GM12878 (cell line): ENCODE results near the gene TNFSF11. TPM values are rescaled to one million over a fixed set of nuclear protein-coding genes. Genes with fewer than 3 reads are reported as not detected.

ENCODE experiments used
- ATAC-seq: fragments of 200-7000 bp; cut with Tn5 transposase; 3 replicates; pipeline ENCODE4 v1.9.1; 2020; ENCODE audit warnings: mild to moderate bottlenecking, moderate library complexity
- BruUV-seq: library from RNA; stranded (reverse); fragments of 400-500 nt; replicated peaks from 2 replicates; lab custom pipeline; 2021; lab: Mats Ljungman, UMichigan
- CTCF ChIA-PET: fragments of 300-600 bp; sonication (Branson Sonifier 250); formaldehyde crosslinking; extraction: SDS; loops from one replicate; lab custom pipeline; 2021; ENCODE audit warnings: inconsistent platforms; lab: Yijun Ruan, JAX
- POLR2A ChIA-PET: fragments of 350-600 bp; formaldehyde crosslinking; extraction: SDS; loops from one replicate; lab custom pipeline; 2021; ENCODE audit warnings: inconsistent platforms; lab: Charles Lee
- RAD21 ChIA-PET: fragments of 300-600 bp; sonication (Branson Sonifier 250); formaldehyde crosslinking; loops from one replicate; lab custom pipeline; 2023; ENCODE audit warnings: antibody characterized with exemption; ENCODE audit not compliant: unreplicated experiment; lab: Charles Lee
- SMC1A ChIA-PET: fragments of 300-600 bp; sonication (Branson Sonifier 250); formaldehyde crosslinking; loops from one replicate; lab custom pipeline; 2023; ENCODE audit not compliant: unreplicated experiment, uncharacterized antibody; lab: Charles Lee
- DNase-seq: peaks from one replicate; pipeline ENCODE4 v3.0.0-alpha.2; 2011; ENCODE audit warnings: low read depth, low spot score
- FAIRE-seq: peaks from 3 replicates; lab custom pipeline; 2011; peaks lifted over from hg19 to GRCh38; lab: Jason Lieb, UNC
- H2AFZ ChIP-seq: 2 replicates; pipeline ENCODE4 v1.6.0; 2011; ENCODE audit warnings: low read depth, low read length, control low read depth; ENCODE audit not compliant: control insufficient read depth
- H3K27ac ChIP-seq: 2 replicates; pipeline ENCODE4 v1.5.1; 2011; ENCODE audit warnings: control low read depth; ENCODE audit not compliant: control insufficient read depth, insufficient read depth
- H3K27me3 ChIP-seq, 2 experiments: replicated peaks in 1 of 2; 2 replicates each; pipeline versions ENCODE4 v1.6.0 to v1.6.1; 2011; ENCODE audit warnings: low read length in 1 of 2; ENCODE audit not compliant: control insufficient read depth in 2 of 2, insufficient read depth in 2 of 2
- H3K36me3 ChIP-seq, 2 experiments: 2 replicates each; pipeline ENCODE4 v1.5.1; 2011; ENCODE audit warnings: low read length in 1 of 2; ENCODE audit not compliant: control insufficient read depth in 2 of 2, insufficient read depth in 2 of 2
- H3K4me1 ChIP-seq: 2 replicates; pipeline ENCODE4 v1.6.1; 2011; ENCODE audit warnings: mild to moderate bottlenecking, low read length, moderate library complexity, mixed read lengths; ENCODE audit not compliant: control insufficient read depth, insufficient read depth
- H3K4me2 ChIP-seq: 2 replicates; pipeline ENCODE4 v1.6.0; 2011; ENCODE audit warnings: control low read depth; ENCODE audit not compliant: control insufficient read depth, insufficient read depth
- H3K4me3 ChIP-seq: fragments of 200-600 bp; sonication (generic); 2 replicates; pipeline ENCODE4 v1.5.1; 2016
- H3K79me2 ChIP-seq: 2 replicates; pipeline ENCODE4 v1.6.0; 2011; ENCODE audit warnings: low read length; ENCODE audit not compliant: control insufficient read depth, insufficient read depth
- H3K9ac ChIP-seq: 2 replicates; pipeline ENCODE4 v1.8.0; 2011; ENCODE audit warnings: low read length, control low read depth, mixed read lengths; ENCODE audit not compliant: control insufficient read depth, insufficient read depth
- H3K9me3 ChIP-seq: replicated peaks from 3 replicates; pipeline ENCODE4 v1.5.1; 2011; ENCODE audit warnings: mild to moderate bottlenecking, low read length; ENCODE audit not compliant: control insufficient read depth, insufficient read depth
- H4K20me1 ChIP-seq: 2 replicates; pipeline ENCODE4 v1.6.0; 2011; ENCODE audit not compliant: control insufficient read depth, insufficient read depth
- CUX1 ChIP-seq: IDR thresholded peaks from 2 replicates; pipeline ENCODE4 v1.6.1; 2012; ENCODE audit warnings: improper control_type of control experiment, low read depth, low read length; ENCODE audit not compliant: insufficient replicate concordance
- E2F8 ChIP-seq: fragments of 450-650 bp; IDR thresholded peaks from 2 replicates; pipeline ENCODE4 v1.6.1; 2018; ENCODE audit warnings: mild to moderate bottlenecking, low read depth, moderate library complexity; ENCODE audit not compliant: partially characterized antibody
- MEF2B ChIP-seq: fragments of 450-650 bp; IDR thresholded peaks from 2 replicates; pipeline ENCODE4 v1.6.1; 2018; ENCODE audit warnings: mild to moderate bottlenecking, moderate library complexity; ENCODE audit not compliant: partially characterized antibody, poor library complexity, severe bottlenecking
- PAX5 ChIP-seq: IDR thresholded peaks from 2 replicates; pipeline ENCODE4 v1.6.1; 2011; ENCODE audit warnings: low read depth, low read length, borderline replicate concordance
- RELB ChIP-seq: fragments of 450-650 bp; IDR thresholded peaks from 2 replicates; pipeline ENCODE4 v1.6.1; 2017; ENCODE audit warnings: low read depth, mild to moderate bottlenecking, moderate library complexity
- RUNX3 ChIP-seq: IDR thresholded peaks from 2 replicates; pipeline ENCODE4 v1.6.1; 2012; ENCODE audit warnings: low read length, inconsistent platforms
- TAF1 ChIP-seq: IDR thresholded peaks from 2 replicates; pipeline ENCODE4 v1.6.1; 2011; ENCODE audit warnings: mild to moderate bottlenecking, low read depth, low read length, borderline replicate concordance
- WGBS: methylation state at CpG from one replicate; pipeline ENCODE4 v1.1.6; 2016; ENCODE audit warnings: low lambda C conversion rate; ENCODE audit not compliant: insufficient replicate concordance, insufficient coverage; ENCODE audit errors: missing lambda C conversion rate; 5-methylcytosine and 5-hydroxymethylcytosine counted together
- in situ Hi-C: fragments of 300-500 bp; cut with MboI; formaldehyde crosslinking; loops from 9 replicates; pipeline ENCODE4 v1.14.3; 2018; ENCODE audit warnings: mixed read lengths
- intact Hi-C: fragments of 100-400 bp; cut with micrococcal nuclease; formaldehyde crosslinking; loops from one replicate; pipeline ENCODE4 v1.14.2; 2022; ENCODE audit not compliant: unreplicated experiment
- polyA plus RNA-seq, 11 experiments: library from polyadenylated mRNA; depleted of rRNA in 4 of 11; unstranded in 6 of 11; stranded (reverse) in 5 of 11; fragments of >200 nt; fragmentation: Nextera tagmentation in 4 of 11; fragmentation: Illumina TruSeq in 1 of 11; extraction: Ambion mirVana in 4 of 11; extraction: Trizol in 1 of 11; gene quantifications; 1 replicate in 1 of 11; 2 replicates in 10 of 11; pipeline versions ENCODE4 v1.2.1 to v1.2.3, GENCODE V29; 2011 to 2016; ENCODE audit warnings: inconsistent platforms in 2 of 11, missing spikeins in 2 of 11, low read depth in 1 of 11
- total RNA-seq, 4 experiments: library from RNA; depleted of rRNA in 3 of 4; stranded (reverse); fragments of >200 nt in 3 of 4; fragmentation: Illumina TruSeq in 1 of 4; extraction: Trizol in 1 of 4; gene quantifications; 2 replicates each; pipeline versions ENCODE4 v1.2.1 to v1.2.3, GENCODE V29; 2013 to 2021

Gene TNFSF11
- total and polyA plus RNA-seq, 10 of the 15 experiments (the other 5 are each of a cell fraction or from before 2014, with no cell fraction given), result 0.86 to 14.8 (median 10.0) TPM

DNA sequence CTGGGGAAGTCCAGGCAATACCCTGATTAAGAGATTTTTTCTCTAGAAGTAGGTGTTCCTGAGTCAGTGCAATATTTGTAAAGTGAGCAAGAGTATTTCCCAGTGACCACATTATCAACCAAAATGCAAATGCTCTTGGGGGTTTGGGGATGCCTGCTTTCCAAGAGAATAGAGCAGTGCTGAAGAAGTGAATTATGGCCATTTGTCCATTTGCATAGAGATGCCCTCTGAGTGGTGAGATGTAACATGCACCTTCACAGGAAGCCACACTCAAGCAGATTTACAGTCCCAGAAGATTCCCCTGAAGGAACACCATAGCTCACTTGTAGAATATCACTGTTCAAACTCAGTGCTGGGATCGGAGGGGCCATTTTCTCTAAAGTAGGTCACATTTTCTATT, 71.8 kb downstream of the TNFSF11 start:
- H3K27ac ChIP-seq, result no peak overlapping the region
- no peaks in the 10 kb centered on the region for H4K20me1 ChIP-seq
- no peak overlapping the region for H3K9ac ChIP-seq
- H3K36me3 ChIP-seq, result no peaks in the 10 kb centered on the region
- no peaks in the 10 kb centered on the region for H3K4me1 ChIP-seq
- no peak overlapping the region for H2AFZ ChIP-seq
- TF ChIP-seq PAX5 (no peak), RUNX3 (0 out of 2 replicates have a peak, but pooled peaks have one; percentile 18)
- no TSS peak for BruUV-seq
- ATAC-seq, result no peak
- H3K9me3 ChIP-seq, result no peaks in the 10 kb centered on the region
- FAIRE-seq, result no peak
- in situ Hi-C loops, result no loop called here
- no peak overlapping the region for H3K4me3 ChIP-seq
- POLR2A ChIA-PET, result interaction anchor here (0.6 kb wide), 1 partner anchor 49 kb away, joined by 4 read pairs; no protein-coding TSS in a partner anchor
- intact Hi-C loops, result no loop called here
- no peak for DNase-seq
- H3K27me3 ChIP-seq, result no peaks in the 10 kb centered on the region
- WGBS, result 0% methylated on average over 1 of the region's 1 CpG
- CTCF ChIA-PET, result no interaction called here
- H3K79me2 ChIP-seq, result no peaks in the 10 kb centered on the region
- no peak overlapping the region for H3K4me2 ChIP-seq
- RAD21 ChIA-PET, result no interaction called here
- SMC1A ChIA-PET, result interaction anchor here (1.0 kb wide), 1 partner anchor 27 kb away, joined by 4 read pairs; no protein-coding TSS in a partner anchor

DNA sequence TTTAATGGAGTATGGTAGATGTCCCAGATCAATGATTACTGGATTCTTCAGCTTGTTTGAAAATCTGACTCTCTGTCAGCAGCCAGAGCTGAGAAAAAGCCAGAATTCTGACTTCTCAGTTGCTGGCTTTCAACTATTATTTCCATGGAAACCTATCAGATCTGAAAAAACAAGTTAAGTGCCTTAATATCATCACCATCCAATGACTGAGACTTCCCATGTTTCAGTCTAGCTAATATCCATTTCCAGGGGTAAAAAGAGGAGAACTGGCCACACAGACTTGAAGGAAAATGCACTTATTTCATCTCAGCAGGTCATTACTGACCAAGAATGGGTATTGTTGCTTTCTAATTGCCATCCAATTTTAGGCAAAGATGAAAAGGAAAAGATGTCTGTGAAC, 75.2 kb downstream of the TNFSF11 start:
- Histone ChIP-seq H3K4me1 (no peaks in the 10 kb centered on the region), H4K20me1 (no peaks in the 10 kb centered on the region), H3K9ac (no peak overlapping the region), H3K27ac (no peak overlapping the region), H3K36me3 (no peaks in the 10 kb centered on the region), H3K27me3 (no peaks in the 10 kb centered on the region), H2AFZ (no peak overlapping the region), H3K4me2 (no peak overlapping the region), H3K4me3 (no peak overlapping the region), H3K79me2 (no peaks in the 10 kb centered on the region), H3K9me3 (no peaks in the 10 kb centered on the region)
- POLR2A ChIA-PET, result no interaction called here
- intact Hi-C loops, result no loop called here
- SMC1A ChIA-PET, result no interaction called here
- BruUV-seq, result no TSS peak
- ATAC-seq, result no peak
- CTCF ChIA-PET, result interaction anchor here (0.5 kb wide), 1 partner anchor 889 kb away, joined by 3 read pairs; no protein-coding TSS in a partner anchor
- no peak for FAIRE-seq
- in situ Hi-C loops, result no loop called here
- RAD21 ChIA-PET, result no interaction called here
- no peak for DNase-seq
- TF ChIP-seq TAF1, result no peak
- no peak for TF ChIP-seq CUX1
- no peak for TF ChIP-seq MEF2B
- no peak for TF ChIP-seq E2F8
- TF ChIP-seq RELB, result no peak
